Hematopoietic multipotent progenitor cell treated with erythropoietin and hydrocortisone succinate and interleukin-3 and kit ligand, for 15 days (in vitro differentiated cells): ENCODE data around the gene TBC1D22A.
A peak's percentile ranks its signal among the peaks of the same experiment; 100 is the strongest.

Experiments
- DNase-seq: peaks from one replicate; pipeline ENCODE4 v3.0.0-alpha.2; 2015; ENCODE audit warnings: low spot score

The TBC1D22A gene

DNA sequence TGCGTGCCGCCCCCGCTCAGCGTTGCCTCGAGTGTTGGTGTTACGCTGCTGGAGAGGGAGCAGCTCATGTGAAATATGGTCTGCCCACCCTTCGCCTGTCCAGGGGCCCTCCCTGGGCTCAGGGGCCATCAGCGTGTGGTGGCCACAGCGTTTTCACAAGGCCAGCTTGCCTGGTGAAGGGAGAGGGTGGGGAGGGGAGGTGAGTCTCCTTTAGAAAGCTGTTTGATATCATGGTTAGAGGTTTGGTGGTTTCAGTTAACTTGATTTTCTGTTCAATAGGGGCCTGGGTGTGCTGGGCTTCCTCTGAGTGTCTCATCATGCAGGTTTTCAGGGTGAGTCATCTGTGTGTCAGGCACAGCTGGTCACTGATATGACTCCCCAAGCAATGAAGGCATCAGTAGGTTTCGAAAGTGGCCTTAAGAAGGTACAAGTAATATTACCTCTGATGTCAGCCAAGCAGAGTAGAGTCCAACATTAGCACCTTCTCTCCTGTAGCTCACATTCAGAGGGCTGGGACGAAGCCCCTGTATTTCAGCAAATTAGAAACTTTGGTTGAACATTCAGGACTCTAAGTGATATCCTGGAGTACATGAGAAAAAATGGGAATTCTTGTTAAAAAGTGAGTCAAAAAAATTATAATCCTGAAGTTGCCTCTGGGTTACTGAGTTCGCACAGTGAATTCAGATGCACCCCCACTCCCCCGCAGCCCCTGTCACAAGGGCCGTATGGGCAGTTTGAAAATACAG is 172.5 kb downstream of the TBC1D22A start:
- DNase-seq = peak; percentile 85

GRCh38 chr22:46935506-46936377 is 173.3 kb downstream of the TBC1D22A start:
- peak; percentile 22 for DNase-seq

DNA sequence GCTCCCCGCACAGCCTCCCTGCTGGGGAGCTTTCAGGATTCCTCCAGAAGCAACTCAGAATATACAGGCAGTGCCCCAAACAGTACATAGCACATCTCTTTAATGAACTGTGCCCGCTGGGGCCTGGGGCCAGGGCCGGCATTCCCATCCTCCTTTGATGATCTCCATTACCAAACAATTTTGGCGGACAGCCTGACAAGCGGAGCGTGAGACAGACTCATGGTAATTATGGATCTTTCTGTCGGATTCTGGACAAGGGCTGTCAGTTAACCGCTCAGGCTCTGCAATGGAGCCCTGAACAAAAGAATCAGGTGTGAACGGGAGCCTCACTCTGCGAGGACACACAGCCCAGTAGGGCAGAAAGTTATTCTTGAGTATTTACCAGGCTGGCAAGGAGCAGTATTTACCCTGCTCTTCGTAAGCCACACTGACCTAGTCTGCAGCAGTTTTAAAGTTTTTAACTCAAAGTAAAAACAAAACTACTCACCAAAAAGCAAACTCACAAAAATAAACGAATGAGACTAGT is 174.0 kb downstream of the TBC1D22A start:
- DNase-seq = no peak

DNA sequence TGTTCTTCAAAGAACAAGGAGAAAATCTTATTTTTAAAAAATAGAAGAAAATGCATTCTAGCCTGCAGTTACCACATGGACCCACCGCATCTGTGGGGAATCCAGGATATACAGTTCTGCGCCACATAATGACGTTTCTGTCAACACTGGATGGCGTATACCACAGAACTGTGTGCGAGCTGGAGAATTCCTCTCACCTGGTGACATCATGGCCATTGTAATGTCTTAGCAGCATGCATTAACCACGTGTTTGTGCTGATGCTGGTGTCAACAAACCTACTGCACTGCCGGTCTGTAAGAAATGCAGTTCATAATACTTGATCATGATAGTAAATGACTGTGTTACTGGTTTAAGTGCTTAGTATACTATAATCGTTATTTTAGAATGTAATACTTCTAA is 174.7 kb downstream of the TBC1D22A start:
- DNase-seq = no peak

- DNase-seq = no peak
Measured at GRCh38 chr22:46937939-46938338, 175.5 kb downstream of the TBC1D22A start.

DNA sequence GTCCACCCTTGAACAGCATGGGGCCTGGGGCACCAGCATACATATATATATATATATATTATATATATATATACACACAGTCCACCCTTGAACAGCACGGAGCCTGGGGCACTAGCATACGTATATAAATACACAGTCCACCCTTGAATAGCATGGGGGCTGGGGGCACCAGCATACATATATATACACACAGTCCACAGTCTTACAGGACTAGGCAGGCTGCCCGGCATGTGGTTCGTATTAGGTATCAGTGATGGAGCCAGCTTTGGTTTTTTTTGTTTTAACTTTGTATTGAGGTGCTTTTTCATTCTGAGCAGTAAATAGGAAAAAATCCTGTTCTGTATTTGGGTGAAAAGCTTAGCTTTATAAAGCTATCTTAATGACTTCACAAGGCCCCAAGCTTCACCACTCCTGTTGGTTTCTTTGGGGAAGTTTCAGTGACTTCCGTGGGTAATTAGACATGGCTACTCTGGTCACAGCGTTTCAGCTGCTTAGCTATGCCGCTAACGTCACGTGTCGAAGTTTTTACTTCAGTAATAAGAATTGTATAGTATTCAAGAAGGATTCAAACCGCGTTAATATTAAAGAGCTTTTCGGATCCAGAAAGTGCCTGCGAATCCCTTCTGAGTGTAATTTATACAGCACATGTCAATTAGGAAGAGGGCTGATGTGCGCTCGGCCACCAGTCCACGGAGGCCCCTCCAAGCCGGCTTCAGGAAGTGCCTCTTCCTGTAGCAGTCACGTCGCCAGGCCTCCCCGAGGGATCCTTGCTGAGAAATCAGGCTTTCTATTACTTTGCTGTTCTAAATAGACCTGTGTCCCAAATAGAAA is 179.7 kb downstream of the TBC1D22A start:
- no peak for DNase-seq

GRCh38 chr22:46942799-46943785 is 180.6 kb downstream of the TBC1D22A start:
- no peak for DNase-seq

- DNase-seq = no peak
Measured at GRCh38 chr22:46945481-46945880, 183.0 kb downstream of the TBC1D22A start.

DNA sequence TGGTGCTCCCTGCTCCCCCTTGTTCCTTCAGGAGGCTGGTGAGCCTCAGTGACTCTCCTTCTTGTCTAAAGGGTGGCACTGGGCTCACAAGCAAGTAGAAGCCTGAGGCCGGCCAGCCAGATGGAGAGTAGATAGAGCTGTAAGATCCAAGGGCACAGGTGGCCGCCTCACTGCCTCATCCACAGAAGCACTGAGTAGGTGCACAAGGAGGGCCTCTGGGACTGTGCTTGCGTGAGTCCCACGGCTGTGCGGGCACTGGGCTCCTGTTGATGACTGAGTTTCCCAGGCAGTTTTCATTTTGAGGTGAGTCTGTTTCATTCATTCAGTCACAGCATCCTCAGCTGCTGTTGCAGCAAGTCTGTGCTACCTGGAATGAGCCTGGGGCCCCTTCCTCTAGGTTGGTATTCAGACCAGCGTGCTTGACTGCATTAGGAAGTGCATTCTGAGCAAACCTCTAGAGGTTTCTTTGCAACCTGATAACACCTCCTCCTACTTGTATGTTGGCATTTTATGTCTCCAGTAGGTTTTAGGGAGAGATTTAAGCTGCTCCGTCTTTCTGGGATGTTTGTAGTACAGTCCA is 184.0 kb downstream of the TBC1D22A start:
- no peak for DNase-seq

- DNase-seq = no peak
Measured at GRCh38 chr22:46947516-46948257, 185.2 kb downstream of the TBC1D22A start.

DNA sequence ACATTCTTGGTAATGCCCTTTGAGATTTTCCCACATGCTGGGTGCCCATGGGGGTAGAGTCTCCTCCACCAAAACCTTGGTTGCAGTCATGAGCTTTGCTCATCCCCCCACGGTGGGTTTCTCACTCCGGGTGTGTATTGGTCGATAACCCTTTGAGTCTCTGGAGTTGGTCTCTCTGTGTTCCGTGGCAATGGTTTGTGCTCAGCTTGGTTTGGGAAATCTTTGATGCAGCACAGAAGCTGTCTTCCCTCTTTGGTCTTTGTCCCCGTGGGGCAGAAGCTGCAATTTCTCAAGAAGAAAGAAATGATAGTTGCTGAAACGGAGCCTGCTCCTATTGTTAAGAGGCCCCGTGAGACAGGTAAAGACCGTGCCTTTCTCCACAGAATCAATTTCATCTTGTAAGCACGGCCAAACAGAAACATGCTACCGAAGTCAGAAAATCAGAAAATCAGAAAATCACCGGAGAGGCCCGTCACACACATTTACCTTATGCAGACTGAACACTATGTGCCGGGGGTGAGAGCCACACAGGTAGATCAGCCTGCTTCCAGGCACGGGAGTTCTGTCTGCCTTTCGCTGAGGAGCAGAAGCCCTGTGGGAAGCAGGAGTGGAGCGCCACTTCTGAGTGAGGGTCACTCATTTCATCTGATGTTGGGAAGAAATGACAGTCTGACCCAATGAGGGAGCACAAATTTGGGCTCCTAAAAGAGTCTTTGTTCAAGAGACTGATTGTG is 186.1 kb downstream of the TBC1D22A start:
- no peak for DNase-seq

GRCh38 chr22:46951350-46951749 is 188.9 kb downstream of the TBC1D22A start:
- no peak for DNase-seq

DNA sequence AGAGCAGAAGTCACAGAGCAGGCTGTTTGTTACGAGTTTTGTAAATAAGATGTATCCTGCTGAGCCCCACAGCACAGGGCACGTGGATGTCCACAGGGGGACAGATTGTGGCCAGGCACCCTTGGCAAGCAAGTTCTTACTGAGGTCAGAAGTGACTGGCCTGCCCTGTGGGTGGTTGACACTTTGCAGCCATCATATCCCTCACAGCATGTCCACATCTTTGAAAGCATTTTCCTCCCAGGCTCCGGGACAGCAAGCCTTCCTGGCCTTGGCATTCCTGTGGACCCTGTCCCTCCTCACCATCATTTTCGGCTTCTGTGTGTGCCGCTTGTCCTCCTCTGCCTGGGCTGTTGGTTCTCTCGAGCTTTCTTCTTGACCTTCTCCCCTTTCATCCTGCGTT is 189.5 kb downstream of the TBC1D22A start:
- DNase-seq = no peak

GRCh38 chr22:46953968-46954765 is 191.7 kb downstream of the TBC1D22A start:
- DNase-seq = no peak

GRCh38 chr22:46954781-46955180 is 192.3 kb downstream of the TBC1D22A start:
- no peak for DNase-seq

GRCh38 chr22:46956498-46957215 is 194.2 kb downstream of the TBC1D22A start:
- DNase-seq = no peak

- no peak for DNase-seq
Measured at GRCh38 chr22:46957521-46957920, 195.1 kb downstream of the TBC1D22A start.

DNA sequence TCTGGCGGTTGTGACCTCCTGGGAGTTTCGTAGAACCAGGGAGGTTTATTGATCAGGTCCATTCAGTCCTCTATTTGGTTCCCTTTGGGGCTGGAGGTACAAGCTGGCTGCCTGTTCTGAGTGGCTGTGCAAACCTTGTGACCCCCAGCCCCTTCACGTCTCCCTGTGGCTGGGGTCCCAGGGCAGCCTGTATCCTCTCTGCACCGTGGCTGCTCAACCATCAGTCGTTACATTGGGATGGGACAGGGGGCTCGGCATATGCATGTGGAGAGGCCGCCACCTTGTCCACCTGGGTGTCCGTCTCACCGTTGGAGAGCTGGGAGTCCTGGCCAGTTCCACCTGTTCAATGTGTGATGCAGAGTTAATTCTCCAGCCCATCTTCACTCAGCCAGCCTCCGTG is 195.7 kb downstream of the TBC1D22A start:
- DNase-seq = no peak
